Embryonic facial prominence (tissue), 1 donor: ENCODE measurements around the gene AGRN.
"Not testable (repeated sequence)": the region's sequence is repeated elsewhere in the genome, so short reads cannot be mapped to it uniquely, and the experiment has no call there.

Experiments used
- DNase-seq: peaks from one replicate; pipeline ENCODE4 v3.0.0-alpha.2; 2016; ENCODE audit errors: extremely low spot score

The AGRN gene

GRCh38 chr1:1065265-1065939 is 45.5 kb downstream of the AGRN start:
- no peak for DNase-seq

- not testable (repeated sequence) for DNase-seq
Measured at GRCh38 chr1:1065940-1066304, 46.0 kb downstream of the AGRN start.

- DNase-seq: no peak
Measured at GRCh38 chr1:1066403-1067283, 46.7 kb downstream of the AGRN start.

- no peak for DNase-seq
Measured at GRCh38 chr1:1067284-1067859, 47.5 kb downstream of the AGRN start.

- no peak for DNase-seq
Measured at GRCh38 chr1:1067860-1068516, 48.1 kb downstream of the AGRN start.

GRCh38 chr1:1068517-1069055 is 48.7 kb downstream of the AGRN start:
- no peak for DNase-seq

GRCh38 chr1:1069056-1069710 is 49.3 kb downstream of the AGRN start:
- peak; percentile 22 for DNase-seq

- no peak for DNase-seq
Measured at GRCh38 chr1:1069711-1070676, 50.1 kb downstream of the AGRN start.

- no peak for DNase-seq
Measured at GRCh38 chr1:1071486-1072298, 51.8 kb downstream of the AGRN start.

GRCh38 chr1:1072299-1072848 is 52.5 kb downstream of the AGRN start:
- no peak for DNase-seq

GRCh38 chr1:1072849-1073742 is 53.2 kb downstream of the AGRN start:
- DNase-seq: no peak

- no peak for DNase-seq
Measured at GRCh38 chr1:1073743-1074587, 54.0 kb downstream of the AGRN start, which contains the start of gene RNF223. Gene RNF223 (minus strand): TSS chr1:1074306. CDS start chr1:1072566, 1,740 bp downstream.

- no peak for DNase-seq
Measured at GRCh38 chr1:1074631-1075147, 54.8 kb downstream of the AGRN start.

GRCh38 chr1:1075148-1075935 is 55.4 kb downstream of the AGRN start:
- no peak for DNase-seq

- DNase-seq: not testable (repeated sequence)
Measured at GRCh38 chr1:1077396-1077795, 57.5 kb downstream of the AGRN start.
